ENCODE results near the gene TAS1R2. TPM values are rescaled to one million over a fixed set of nuclear protein-coding genes. Genes with fewer than 3 reads are reported as not detected.

TAS1R2 gene
- total and polyA plus RNA-seq, 3 donors from 2014 or later, result 0.19 TPM; not detected in 2

DNA sequence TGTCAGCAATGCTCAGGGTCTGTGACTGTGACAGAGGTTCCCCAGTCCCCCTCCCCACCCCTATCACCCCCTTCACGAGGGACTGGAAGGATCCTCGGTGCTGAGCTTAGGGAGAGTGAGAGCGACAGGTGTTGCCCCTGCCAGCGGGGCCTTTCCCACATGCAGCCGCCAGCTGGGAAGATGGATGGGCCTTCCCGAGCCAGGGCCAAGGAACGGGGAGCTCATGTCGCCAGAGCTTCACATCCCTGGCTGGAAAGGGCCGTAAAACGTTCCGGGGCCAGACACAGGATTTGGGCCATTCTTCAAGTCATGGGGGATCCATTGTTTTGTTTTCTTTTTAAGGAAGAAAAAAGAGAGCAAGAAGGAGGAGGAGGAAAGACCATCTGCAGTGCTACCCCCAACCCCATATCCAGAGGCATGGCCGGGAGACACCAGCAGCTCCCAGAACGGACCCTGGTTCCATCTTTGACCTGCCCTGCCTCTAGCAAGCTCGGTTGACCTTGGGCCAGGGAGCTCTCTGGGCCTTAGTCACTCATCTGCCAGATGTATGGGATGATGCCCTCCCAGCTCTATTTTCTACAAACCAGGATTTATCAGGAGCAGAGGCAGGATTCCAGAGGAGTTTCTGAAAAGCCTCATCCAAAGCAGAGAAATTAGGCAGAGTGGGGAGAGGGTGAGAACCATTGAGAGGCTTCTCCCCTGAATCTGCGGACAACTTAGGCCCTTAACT is 54.1 kb downstream of the TAS1R2 start:
- no peaks in the 10 kb centered on the region for H3K36me3 ChIP-seq (ENCODE audit: low read depth, missing control alignments)
- no peaks in the 10 kb centered on the region for H3K4me1 ChIP-seq
- DNase-seq, result no peak
- intact Hi-C loops (cut with DNase I; ENCODE audit: low total_unique reads), result no loop called here
- H3K27ac ChIP-seq, result no peak overlapping the region
- H3K4me3 ChIP-seq, result no peak overlapping the region
- H3K27me3 ChIP-seq, result no peaks in the 10 kb centered on the region
- H3K9me3 ChIP-seq, result no peaks in the 10 kb centered on the region
- TF ChIP-seq, protein P1, sequence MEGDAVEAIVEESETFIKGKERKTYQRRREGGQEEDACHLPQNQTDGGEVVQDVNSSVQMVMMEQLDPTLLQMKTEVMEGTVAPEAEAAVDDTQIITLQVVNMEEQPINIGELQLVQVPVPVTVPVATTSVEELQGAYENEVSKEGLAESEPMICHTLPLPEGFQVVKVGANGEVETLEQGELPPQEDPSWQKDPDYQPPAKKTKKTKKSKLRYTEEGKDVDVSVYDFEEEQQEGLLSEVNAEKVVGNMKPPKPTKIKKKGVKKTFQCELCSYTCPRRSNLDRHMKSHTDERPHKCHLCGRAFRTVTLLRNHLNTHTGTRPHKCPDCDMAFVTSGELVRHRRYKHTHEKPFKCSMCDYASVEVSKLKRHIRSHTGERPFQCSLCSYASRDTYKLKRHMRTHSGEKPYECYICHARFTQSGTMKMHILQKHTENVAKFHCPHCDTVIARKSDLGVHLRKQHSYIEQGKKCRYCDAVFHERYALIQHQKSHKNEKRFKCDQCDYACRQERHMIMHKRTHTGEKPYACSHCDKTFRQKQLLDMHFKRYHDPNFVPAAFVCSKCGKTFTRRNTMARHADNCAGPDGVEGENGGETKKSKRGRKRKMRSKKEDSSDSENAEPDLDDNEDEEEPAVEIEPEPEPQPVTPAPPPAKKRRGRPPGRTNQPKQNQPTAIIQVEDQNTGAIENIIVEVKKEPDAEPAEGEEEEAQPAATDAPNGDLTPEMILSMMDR (IDR thresholded peaks at IDR 0.05), result no peak
- no peak for TF ChIP-seq POLR2A (IDR thresholded peaks at IDR 0.05)
- 60 to 67% methylated on average over 14 to 15 of the region's 15 CpGs for WGBS, 2 donors

DNA sequence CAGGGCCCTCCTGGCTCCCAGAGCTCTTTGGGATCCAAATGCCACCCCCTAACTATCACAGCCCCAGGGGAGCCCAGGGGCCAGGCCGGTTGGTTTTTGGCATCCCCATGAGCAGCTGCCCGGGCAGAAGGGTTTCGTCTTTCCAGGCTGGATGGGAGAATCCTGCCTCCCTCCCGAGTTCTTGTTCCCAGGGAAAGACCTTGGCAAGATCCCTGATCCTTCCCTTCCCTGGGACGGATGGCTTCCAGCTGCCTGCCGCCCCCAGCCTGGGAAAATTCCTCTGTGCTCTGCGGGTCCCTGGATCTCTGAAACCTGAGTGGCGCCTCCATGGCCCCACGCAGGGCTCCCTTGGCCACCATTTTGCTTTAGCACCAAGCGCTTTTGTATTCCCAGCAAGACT is 55.6 kb downstream of the TAS1R2 start:
- 48 to 53% methylated on average over 9 to 10 of the region's 10 CpGs for WGBS, 2 donors
- intact Hi-C loops (cut with DNase I; ENCODE audit: low total_unique reads), result no loop called here
- no peak overlapping the region for H3K27ac ChIP-seq
- no peaks in the 10 kb centered on the region for H3K9me3 ChIP-seq
- TF ChIP-seq, protein P1 (IDR thresholded peaks at IDR 0.05), result no peak
- TF ChIP-seq POLR2A (IDR thresholded peaks at IDR 0.05), result no peak
- H3K27me3 ChIP-seq, result no peaks in the 10 kb centered on the region
- DNase-seq, result no peak
- no peaks in the 10 kb centered on the region for H3K36me3 ChIP-seq (ENCODE audit: low read depth, missing control alignments)
- no peak overlapping the region for H3K4me3 ChIP-seq
- H3K4me1 ChIP-seq, result no peaks in the 10 kb centered on the region

DNA sequence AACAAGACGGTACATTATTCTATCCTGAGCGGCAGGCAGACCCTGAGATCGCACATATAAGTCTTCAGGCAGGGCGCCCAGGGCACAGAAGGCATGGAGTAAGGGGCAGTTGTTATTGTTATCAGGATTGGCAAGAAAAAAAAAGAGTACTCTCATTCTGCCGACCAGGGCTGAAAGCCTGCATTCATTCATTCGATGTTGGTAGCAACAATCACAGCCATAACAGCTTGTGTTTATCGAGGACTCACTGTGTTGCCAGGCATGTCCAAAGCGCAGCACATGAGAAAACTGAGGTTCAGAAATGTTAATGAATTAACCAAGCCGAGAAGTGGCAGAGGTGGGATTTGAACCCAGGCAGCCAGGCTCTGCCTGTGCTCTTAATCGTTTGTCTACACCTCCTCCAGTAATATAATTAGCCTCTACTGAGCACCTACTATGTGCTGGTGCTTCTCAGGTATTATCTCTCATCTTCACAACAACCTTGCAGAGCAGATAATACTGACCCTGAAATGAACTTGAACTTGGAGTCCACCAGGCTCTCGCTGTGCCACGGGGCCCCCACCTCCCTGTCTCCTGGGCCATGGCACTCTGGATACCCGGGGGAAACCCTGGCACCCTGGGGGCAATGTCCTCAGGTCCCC is 56.2 kb downstream of the TAS1R2 start:
- no peak overlapping the region for H3K4me3 ChIP-seq
- H3K9me3 ChIP-seq, result no peaks in the 10 kb centered on the region
- no peaks in the 10 kb centered on the region for H3K36me3 ChIP-seq (ENCODE audit: low read depth, missing control alignments)
- H3K27ac ChIP-seq, result no peak overlapping the region
- no peaks in the 10 kb centered on the region for H3K27me3 ChIP-seq
- DNase-seq, result no peak
- TF ChIP-seq, protein P1 (IDR thresholded peaks at IDR 0.05), result no peak
- TF ChIP-seq POLR2A (IDR thresholded peaks at IDR 0.05), result no peak
- 60 to 69% methylated on average over 12 to 13 of the region's 13 CpGs for WGBS, 2 donors
- intact Hi-C loops (cut with DNase I; ENCODE audit: low total_unique reads), result no loop called here
- H3K4me1 ChIP-seq, result no peaks in the 10 kb centered on the region

DNA sequence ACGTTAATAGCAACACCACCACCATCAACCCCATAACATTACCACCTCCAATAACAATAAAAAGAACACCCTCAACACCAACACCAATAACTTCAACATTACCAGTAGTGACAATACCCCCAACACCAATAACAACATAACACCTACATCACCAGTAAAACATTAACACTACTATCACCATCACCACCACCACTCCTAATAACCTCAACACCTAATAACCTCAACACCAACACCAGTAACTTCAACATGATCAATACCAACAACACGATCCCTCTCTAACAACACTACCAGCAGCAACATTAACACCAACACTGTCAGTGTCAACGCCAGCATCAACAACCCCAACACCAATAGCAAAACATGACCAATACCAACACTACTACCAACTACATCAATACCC is 57.2 kb downstream of the TAS1R2 start:
- no peaks in the 10 kb centered on the region for H3K4me1 ChIP-seq
- no peak for DNase-seq

More for the DNA sequence above, 57.2 kb downstream of the TAS1R2 start:
- TF ChIP-seq POLR2A (IDR thresholded peaks at IDR 0.05), result no peak
- TF ChIP-seq, protein P1 (IDR thresholded peaks at IDR 0.05), result no peak
- Histone ChIP-seq H3K36me3 (ENCODE audit: low read depth, missing control alignments) (no peaks in the 10 kb centered on the region), H3K4me3 (no peak overlapping the region), H3K27me3 (no peaks in the 10 kb centered on the region), H3K27ac (no peak overlapping the region), H3K9me3 (no peaks in the 10 kb centered on the region)
- intact Hi-C loops (cut with DNase I; ENCODE audit: low total_unique reads), result no loop called here
- 91 to 93% methylated on average over 3 of the region's 3 CpGs for WGBS, 2 donors
